ENCODE measurements around the gene PKN3.
"Not testable (repeated sequence)": the region's sequence is repeated elsewhere in the genome, so short reads cannot be mapped to it uniquely, and the experiment has no call there.

Gene PKN3

DNA sequence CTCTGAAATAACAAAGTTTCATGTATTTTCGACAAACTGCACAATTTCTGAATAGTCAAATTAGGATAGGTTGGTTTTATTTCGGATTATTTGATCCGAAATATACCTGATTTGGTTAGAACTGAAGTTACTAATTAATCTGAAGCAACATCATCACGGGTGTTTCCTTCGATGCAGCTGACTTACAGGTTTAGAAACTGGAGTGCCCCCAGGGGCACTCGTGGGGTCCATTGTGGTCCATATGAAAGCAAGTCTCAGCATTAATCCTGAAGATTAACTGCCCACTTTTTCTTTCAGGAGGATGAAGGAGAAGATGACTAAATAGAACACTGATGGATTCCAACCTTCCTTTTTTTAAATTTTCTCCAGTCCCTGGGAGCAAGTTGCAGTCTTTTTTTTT is 8.0 kb upstream of the PKN3 start:
- DNase-seq: no peak

DNA sequence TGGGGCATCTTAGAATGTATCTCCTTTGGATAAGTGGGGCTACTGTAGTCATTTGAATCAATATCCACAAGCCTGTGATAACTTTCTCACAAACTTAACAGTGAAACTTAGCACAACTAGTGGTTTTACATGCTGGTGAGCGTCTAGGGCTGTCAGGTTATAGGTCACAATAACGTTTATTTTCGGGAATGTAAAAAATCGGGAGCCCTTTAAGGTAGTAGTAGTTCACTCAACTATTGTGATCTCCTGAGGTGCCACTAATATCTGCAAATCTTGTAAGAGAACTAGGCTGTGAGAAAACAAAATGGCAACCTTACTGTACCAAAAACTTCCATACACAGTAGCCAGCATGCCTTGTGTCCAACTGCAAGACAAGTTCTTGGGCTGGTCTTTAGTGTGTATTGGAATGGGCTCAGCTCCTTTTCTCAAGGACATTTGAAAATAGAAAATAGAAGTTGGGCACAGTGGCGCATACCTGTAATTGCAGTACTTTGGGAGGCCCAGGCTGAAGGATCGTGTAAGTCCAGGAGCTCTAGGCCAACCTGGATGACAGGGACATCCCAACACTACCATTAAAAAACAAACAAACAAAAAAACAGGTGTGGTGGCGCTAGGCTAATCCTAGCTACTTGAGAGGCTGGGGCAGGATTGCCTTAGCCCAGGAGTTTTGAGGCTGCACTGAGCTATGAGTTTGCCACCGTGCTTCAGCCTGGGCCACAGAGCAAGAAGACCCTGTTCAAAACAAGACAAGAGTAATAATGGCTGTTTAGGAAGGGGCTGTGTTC is 5.2 kb upstream of the PKN3 start:
- no peak for DNase-seq

DNA sequence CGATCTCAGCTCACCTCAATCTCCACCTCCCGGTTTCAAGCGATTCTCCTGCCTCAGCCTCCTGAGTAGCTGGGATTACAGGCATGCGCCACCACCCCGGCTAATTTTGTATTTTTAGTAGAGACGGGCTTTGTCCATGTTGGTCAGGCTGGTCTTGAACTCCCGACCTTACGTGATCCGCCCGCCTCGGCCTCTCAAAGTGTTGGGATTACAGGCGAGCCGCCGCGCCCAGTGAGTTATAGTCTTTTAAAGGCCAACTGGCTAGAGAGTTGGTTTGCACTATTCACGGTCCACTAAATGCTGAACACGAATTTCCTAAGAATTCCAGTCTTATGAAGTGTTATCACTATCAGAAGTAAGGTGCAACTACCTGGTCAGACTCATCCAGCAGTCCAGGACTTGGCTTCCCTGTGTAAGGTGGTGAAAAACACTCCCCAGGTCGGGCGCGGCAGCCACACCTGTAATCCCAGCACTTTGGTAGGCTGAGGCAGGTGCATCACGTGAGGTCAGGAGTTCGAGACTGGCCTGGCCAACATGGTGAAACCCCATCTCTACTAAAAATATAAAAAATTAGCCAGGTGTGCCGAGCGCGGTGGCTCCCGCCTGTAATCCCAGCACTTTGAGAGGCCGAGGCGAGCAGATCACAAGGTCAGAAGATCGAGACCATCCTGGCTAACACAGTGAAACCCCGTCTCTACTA is 3.1 kb upstream of the PKN3 start:
- not testable (repeated sequence) for DNase-seq

DNA sequence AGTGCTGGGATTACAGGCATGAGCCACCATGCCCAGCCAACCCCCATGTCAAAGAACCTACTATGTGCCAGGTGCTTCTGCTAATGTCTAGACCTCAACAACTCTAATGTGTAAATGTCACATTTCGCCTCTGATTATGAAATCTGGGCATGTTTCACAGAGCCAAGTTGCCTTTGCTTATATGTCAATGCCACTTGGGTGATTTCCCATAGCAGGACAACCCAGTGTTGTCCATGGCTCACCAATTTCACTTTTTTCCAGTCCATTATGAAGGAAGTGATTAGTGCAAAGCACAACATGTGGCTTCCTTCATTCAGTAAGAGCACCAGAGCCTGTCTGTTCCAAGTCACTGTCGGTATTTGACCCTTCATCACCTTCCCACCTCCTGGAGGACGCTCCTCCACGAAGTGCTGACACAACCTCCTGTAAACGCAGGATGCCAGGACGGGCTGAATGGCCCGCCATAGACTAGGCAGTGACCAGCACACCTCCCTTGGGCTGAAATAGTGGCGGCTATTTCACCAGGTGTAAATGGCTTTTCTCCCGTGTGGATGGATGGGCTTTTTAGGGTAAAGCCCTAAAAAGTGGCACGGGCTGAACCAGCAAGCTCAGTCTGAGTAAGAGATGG is 962 bp upstream of the PKN3 start:
- no peak for DNase-seq

DNA sequence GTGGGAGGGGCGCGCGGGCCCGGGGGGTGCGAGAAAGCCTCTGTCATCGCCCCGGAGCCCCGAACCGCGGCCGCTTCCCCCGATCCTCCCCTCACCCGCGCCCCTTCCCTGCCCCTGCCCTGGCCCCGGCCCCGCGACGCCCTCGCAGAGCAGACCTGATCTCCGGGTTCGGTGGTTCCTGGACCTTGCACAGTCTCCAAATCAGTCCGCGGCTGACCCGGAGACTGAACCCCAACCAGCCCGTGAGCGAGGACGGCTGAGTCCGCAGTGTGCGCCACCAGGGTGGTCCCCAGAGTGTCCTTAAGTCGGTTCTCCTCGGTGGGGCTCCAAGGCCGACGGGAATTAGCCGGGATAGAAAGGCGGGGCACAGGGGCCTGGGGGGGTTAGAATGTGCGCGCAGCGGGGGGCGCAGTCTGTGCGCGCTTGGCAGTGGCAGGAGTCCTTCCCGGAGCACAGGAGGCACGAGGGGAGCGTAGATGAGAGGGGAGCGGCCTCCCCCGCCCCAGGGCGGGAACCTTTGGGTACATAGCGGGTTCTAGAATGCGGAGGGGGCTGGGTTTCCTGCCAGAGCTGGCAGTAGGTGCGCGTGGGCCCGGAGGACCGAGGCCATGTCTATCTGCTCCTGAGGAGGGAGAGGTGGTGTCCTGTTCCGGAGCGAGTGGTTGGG is 779 bp downstream of the PKN3 start:
- DNase-seq: no peak

DNA sequence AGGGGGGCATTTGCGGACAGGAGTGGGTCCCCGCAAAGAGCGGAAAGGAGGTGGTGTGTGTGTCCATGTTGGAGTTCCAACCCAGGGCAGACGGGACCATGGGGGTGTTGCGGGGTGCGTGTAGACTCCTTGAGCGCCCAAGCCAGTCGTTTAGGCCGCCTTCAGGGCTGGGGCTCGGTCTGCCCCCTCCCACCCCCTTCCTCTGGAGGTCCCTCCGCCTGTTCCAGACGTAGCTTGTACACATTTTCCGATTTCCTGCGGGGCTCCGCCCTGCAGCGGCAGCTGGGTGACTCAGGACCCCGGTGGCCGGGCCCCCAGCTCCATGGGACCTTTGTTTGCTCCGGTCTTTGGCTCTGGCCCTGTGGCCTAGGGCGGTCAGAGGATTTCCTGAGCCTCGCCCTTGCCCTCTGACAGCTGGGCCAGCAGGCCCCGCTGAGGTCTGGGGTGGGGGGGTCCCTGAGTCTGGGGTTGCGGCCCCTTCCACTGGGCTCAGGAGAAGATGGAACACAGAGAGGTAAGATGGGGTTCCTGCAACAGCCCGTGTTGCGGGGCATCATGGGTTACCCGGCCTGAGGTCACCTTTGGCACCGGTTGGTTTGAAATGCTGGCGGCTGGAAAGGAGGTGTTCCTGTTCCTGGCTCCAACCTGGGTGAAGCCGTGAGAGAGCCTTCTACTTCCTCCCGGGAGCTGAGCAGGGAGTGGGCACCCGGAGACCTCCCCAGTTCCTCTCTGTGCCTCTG is 1.5 kb downstream of the PKN3 start:
- DNase-seq: no peak

DNA sequence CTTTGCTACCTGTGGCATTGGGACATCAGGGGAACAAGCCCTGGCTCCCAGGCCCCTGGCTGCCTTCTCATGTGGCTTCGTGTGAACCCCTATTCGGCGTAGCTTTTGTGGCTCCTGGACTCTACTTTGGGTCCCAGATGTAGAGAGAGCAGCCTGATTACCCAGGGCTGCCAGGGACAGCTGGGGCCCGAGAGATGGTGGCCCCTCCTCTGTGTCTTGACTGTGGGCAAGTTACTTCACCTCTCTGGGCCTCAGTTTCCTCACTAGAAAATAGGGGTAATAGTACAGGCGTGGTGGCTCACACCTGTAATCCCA is 2.0 kb downstream of the PKN3 start:
- DNase-seq: no peak

DNA sequence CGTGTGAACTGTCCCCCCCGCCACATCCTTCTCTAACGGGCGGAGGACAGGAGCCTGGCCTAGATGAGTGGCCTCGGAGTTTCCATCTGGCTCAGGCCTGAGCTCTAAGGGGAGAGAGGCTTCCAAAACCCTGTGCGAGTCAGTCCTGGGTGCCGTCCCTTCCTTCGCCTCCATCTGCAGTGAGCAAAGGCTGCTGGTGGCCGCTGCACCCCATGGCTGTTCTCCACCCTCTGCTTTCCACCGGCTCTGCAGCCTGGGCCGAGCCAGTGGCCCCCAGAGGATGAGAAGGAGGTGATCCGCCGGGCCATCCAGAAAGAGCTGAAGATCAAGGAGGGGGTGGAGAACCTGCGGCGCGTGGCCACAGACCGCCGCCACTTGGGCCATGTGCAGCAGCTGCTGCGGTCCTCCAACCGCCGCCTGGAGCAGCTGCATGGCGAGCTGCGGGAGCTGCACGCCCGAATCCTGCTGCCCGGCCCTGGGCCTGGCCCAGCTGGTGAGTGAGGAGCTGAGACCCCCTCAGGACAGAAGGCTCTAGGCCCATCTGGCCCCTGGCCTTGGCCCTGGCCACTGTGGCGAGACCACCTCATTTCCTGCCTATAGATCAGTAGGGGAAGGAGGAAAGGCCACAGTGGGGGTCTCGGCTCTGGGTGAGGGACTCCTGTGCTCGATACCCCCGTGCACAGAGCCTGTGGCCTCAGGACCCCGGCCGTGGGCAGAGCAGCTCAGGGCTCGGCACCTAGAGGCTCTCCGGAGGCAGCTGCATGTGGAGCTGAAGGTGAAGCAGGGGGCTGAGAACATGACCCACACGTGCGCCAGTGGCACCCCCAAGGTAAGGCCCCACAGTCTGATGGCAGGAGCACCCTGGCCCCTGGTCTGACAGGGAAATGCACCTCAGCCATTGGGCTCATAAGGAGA is 3.0 kb downstream of the PKN3 start:
- no peak for DNase-seq

DNA sequence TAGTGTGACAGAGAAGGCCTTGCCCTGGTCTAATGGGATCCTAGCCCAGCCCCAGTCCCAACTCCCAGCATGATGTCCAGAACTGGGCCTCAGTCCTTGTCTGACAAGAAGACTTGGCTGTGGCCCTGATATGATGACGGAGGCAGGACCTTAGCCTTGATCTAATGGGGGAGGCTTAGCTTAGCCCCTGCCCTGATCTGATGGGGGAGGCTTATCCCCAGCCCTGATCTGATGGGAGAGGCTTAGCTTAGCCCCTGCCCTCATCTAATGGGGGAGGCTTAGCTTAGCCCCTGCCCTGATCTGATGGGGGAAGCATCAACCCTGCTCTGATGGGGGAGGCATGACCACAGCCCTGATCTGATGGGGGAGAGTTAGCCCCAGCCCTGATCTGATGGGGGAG is 3.7 kb downstream of the PKN3 start:
- DNase-seq: no peak

DNA sequence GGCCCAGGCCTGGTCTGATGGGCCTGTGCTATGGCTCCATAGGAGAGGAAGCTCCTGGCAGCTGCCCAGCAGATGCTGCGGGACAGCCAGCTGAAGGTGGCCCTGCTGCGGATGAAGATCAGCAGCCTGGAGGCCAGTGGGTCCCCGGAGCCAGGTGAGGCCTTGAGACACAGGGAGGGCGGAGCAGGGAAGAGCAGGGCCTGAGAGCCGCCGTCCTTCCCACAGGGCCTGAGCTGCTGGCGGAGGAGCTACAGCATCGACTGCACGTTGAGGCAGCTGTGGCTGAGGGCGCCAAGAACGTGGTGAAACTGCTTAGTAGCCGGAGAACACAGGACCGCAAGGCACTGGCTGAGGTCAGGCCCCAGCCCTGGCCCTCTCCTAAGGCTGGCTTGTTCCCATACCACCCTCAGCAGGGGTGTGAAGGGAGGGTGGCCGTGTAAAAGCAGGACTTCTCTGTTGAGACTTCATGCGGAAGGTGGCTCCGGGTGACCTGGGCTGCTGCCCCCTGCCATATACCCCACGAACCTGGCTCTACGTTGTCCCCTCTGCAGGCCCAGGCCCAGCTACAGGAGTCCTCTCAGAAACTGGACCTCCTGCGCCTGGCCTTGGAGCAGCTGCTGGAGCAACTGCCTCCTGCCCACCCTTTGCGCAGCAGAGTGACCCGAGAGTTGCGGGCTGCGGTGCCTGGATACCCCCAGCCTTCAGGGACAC is 4.5 kb downstream of the PKN3 start:
- DNase-seq: no peak

DNA sequence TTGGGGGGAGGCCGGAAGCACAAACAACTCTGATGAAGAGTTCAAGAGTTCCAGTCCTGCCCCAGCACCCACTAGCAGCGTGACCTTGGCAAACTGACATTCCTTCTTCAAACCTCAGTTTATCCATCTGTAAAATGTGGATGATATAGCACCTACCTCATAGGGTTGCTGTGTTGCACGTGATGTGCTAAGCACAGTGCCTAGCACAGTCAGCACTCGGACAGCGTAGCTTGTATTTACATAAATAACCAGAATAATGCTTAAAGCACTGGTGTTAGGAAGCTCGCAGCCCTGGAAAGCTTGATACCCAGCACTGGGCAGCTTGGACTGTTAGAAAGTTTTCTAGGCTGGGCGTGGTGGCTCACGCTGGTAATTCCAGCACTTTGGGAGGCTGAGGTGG is 5.1 kb downstream of the PKN3 start:
- no peak for DNase-seq

DNA sequence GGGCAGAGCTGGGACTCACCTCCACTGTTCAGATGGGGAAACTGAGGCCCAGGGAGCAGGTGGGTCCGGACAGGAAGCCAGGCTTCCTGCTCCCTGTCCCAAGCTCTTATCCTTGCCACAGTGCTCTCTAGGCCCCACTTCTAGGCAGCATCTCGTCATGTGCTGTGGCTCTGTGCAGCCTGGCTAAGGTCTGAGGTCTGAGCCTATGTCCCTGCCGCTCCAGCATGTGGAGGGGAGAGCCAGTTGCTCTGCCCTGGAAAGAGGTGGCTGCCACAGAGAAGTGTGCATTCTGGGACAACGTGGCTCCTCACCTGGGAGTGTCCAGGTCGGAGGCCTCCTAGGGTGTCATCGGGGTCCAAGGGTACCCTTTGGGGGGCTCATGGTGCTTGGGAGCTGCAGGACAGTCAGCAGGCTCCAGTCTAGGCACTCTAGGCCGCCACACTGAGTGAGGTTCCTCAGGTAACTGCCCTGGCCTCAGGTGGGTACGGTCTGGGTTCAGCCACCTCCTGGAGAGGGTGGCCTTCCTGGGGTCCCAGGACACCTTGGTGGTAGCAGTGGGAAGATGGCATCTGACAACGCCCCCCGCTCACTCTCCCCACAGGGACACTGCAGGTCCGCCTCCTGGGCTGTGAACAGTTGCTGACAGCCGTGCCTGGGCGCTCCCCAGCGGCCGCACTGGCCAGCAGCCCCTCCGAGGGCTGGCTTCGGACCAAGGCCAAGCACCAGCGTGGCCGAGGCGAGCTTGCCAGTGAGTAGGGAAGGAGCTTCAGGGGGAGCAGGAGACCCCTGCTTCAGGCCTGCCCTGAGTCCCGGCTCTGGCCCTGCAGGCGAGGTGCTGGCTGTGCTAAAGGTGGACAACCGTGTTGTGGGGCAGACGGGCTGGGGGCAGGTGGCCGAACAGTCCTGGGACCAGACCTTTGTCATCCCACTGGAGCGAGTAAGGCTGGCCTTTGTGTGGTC is 10.4 kb downstream of the PKN3 start:
- no peak for DNase-seq

DNA sequence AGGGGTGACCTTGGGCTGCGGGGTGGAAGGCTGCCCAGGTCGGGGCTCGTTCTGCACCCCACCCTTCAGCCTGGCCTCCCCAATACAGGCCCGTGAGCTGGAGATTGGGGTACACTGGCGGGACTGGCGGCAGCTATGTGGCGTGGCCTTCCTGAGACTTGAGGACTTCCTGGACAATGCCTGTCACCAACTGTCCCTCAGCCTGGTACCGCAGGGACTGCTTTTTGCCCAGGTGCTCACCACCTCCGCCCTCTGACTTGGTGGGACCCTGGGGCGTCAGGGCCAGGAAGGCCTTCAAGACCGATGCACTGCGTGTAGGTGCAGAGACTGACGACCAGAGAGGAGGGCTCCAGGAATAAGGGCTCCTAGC is 11.1 kb downstream of the PKN3 start:
- no peak for DNase-seq

DNA sequence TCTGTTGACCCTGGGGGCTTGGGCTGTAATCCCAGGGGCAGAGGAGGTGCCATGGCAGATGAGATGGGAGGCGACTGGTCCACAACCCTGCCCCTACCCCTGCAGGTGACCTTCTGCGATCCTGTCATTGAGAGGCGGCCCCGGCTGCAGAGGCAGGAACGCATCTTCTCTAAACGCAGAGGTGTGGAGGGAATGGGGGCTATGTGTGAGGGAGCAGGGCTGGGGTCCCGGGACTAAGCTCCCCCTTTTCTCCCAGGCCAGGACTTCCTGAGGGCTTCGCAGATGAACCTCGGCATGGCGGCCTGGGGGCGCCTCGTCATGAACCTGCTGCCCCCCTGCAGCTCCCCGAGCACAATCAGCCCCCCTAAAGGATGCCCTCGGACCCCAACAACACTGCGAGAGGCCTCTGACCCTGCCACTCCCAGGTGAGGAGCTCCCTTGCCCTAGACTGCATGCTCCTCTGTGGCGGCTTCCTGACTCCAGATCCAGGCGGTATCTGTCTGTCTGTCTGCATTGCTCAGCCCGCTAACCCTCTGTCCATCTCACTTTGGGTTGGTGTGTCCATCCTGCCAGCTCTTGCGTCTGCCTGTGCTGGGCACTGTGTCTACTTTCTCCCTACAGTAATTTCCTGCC is 11.8 kb downstream of the PKN3 start:
- DNase-seq: no peak

DNA sequence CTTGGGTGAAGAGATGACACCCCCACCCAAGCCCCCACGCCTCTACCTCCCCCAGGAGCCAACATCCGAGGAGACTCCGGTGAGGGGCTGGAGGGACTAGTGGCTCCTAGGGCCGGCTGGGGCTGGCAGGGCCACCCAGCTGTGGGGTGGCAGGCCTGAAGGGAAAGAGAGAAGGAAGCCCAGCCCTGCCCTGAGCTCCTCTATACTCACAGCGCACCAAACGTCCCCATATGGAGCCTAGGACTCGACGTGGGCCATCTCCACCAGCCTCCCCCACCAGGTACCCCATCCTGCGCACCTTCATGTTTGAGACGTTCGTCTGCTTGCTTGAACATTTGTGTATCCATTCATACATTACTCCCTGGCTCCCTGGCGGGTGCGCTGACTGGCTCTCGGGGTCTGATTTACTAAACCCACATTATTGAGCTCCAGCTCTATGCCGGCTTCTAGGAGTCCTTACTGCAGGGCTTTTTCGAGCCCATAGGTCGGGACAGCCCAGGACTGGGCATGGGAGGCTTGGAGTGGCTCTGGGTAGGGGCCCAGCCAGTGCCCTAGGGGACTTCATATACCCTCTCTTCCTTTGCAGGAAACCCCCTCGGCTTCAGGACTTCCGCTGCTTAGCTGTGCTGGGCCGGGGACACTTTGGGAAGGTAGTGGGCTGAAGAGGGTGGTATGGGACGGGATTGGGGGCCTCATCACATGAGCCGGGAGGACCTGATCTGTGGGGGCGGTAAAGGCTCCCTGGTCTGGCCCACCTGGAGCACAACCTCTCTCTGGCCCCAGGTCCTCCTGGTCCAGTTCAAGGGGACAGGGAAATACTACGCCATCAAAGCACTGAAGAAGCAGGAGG is 12.5 kb downstream of the PKN3 start:
- no peak for DNase-seq

DNA sequence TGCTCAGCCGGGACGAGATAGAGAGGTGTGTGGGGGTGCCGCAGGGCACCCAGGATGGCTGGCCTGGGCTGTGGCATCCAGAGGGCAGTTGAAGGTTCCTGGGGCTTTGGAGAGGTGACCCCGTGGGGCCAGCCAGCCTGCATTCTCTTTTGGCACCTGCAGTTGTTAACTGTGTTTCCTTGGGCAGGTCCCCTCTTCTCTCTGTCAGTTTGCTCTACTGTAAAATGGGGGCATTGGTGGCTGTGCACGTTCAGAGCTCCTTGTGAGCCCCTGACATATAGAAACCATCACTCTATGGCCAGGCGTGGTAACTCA is 13.1 kb downstream of the PKN3 start:
- DNase-seq: no peak

DNA sequence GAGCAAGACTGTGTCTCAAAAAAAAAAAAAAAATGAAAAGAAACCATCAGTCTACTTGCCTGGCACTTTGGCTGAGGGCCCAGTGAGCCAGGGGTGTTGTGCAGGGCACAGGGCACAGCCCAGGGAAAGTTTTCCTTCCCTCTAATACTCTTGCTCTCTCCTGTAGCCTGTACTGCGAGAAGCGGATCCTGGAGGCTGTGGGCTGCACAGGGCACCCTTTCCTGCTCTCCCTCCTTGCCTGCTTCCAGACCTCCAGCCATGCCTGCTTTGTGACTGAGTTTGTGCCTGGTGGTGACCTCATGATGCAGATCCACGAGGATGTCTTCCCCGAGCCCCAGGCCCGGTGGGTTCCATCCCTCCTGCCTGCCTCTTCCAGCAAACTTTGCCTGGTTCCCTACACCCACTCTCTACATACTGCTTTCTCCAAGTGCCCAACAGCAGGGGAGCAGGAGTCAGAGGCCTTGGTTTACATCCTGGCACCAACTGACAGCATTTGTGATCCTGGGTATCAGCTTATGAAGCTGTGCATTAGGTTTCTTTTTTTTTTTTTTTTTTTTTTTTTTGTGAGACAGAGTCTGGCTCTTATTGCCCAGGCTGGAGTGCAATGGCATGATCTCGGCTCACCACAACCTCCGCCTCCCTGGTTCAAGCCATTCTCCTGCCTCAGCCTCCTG is 14.4 kb downstream of the PKN3 start:
- DNase-seq: peak; percentile 64

DNA sequence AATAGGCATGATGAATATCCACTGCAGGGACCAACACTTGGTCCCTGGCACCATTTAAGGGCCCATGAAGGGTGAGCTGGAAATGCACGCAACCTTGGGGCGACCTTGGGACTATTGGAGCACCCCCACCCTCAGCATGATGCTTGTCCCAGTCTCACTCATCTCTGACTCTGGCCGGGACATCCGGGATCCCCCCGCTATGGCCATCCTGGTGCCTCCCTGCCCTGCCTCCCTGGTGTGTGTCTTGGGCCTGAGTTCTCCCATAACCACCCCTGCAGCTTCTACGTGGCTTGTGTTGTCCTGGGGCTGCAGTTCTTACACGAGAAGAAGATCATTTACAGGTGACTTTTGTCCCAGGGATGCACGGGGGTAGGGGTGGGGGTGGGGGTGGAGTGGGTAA is 15.7 kb downstream of the PKN3 start:
- no peak for DNase-seq

Data from NCI-H2171 treated with DMSO at 0.1 percent for 48 hours (cell line).